GM19351 (cell line): ENCODE data around the gene VPS13D.
"Not testable (repeated sequence)": the region's sequence is repeated elsewhere in the genome, so short reads cannot be mapped to it uniquely, and the experiment has no call there.

Experiments used
- ATAC-seq: cut with Tn5 transposase; IDR thresholded peaks from one replicate; pipeline ENCODE4 v1.9.1; 2021; ENCODE audit warnings: mild to moderate bottlenecking, moderate library complexity; ENCODE audit not compliant: unreplicated experiment

Gene VPS13D

DNA sequence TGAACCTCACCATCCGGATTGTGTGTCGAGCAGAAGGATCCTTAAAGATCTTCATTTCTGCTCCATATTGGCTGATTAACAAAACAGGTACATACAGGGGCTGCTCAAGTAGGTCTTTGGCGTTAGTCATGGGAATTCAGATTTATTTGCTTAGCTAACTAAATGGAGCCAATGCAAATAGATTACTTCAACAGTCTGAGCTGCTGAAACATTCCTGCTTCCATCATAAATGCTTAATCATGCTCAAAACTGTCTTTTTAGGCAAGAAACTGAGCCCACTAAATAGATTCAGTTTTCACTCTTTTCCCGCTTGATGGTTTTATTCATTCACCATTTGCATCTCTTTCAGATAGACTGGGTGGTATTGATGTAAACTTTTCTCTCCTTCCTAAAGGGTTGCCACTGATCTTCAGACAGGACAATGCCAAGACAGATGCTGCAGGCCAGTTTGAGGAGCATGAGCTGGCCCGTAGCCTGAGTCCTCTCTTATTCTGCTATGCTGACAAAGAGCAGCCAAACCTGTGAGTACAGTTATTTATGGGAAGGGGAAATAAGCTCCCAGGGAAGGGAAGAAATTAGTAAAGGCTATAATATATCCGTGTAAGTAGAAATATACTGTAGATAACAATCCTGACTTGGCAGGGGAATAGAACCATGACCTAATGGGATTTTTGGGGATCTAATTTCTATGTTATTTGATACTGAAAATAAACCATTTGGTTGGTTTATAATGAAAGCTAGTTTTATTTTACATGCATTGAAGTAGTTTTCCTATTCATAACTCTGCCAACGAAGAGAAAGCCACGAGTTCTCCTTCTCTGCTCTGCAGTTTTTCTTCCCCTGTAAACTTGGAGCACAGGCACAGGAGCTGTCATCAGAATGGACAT, 126.4 kb downstream of the VPS13D start:
- no peak for ATAC-seq

DNA sequence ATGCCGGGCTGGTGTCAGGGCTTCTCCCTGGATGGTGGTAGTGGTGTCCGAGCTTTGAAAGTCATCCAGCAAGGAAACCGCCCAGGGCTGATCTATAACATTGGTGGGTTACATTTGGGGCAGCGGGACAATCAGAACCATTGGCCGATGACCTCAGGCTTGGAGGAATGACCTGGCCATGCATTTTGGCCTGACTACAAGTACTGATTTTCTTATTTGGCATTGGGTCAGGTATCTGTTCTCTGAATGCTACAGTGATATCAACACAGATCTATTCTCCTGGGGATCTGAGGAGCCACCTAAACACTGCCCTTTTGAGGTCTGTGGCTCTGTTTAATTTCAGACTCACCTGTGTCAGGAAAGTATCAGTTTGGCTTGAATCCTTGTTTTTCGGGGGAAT, 128.7 kb downstream of the VPS13D start:
- ATAC-seq = no peak

DNA sequence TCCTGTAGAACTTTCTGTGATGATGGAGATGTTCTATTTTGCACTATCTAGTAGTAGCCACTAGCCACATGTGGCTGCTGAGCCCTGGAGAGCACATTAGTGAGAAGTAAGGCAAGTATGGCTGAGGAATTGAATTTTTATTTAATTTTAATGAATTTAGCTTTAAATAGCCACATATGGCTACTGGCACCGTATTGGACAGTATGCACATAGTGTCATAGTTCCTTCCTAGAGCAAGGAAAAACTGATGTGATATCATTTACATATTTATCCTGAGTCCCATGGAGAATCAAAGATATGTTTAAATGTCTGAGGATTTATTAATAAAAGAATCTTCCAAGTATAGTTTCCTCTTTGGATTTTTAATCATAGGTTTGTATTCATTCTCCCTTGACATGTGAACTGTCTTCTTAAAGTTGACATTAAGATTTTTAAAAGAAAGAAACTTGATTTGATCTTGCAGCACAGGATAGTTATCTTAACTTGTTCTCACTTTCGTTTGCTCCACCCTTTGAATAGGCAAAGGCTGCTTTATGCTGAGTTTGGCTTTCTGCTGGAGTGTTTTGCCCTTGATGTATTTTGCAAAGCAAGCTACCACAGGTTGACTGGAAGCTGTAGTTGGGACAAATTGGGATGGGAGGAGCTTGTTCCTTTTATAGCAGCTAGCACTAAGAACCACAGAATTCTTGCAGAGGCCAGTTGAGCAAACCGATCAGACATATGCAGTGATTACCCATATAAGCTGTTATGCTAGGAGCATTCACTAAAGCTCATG, 129.7 kb downstream of the VPS13D start:
- no peak for ATAC-seq

DNA sequence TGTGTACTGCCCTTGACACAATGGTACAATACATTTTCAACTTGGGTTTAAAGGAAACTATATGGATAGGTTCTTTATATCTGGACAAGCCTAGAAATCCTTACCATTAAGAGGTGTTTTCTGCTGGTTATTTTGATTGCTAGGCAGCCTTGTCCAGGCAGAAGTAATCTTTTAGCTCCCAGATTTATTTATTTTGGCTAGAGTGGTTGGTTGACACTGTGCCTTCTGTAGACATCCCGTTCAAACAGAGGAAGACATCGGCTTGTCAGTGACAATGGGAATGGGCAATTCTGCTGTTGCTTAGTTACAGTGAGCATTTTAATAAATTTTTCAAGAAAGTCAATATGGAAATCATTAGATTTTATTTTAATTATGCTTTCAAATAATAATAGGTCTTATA, 138.8 kb downstream of the VPS13D start:
- no peak for ATAC-seq

DNA sequence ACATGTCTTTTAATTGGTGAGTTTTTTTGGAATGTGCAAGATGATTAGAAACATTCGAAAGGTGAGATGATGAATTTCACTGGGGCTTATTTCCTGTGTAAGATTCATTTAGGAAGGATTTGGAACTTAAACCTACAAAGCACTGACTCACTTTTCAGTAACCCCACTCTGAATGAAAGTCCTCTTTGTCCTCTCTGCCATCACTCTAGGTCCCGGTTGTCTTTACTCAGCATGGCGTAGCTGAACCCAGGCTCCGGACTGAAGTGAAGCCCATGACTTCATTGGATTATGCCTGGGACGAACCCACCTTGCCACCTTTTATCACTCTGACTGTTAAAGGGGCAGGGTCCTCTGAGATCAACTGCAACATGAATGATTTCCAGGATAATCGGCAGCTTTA, 139.4 kb downstream of the VPS13D start:
- ATAC-seq = no peak

DNA sequence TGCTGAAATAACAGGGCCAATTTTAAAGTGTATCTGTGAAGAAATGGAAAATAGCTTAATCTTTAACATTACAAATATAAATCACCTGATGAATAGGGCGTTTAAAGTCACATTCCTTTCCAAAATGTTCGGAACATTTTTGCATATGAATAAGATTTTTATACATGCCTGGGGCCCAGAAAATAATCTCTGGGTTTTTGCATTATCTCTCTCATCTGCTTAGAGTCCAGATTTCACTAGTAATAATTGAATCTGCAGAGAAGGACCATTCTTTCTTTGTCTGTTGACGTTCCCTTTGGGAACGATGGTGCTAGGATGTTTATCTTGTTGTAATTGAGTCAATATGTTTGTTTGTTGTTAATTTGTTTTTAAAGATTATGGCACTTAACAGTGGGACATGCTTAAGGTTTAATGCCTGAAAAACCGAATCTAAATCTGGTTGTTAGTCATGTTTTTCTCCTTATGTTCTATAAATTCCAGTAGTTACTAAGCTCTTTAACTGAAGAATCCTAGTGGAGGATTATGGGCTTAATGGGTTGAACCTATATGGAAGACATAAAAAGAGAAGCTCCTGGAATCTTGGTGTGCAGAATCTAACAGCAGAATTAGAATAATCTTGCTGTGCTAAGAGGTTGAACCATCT, 140.6 kb downstream of the VPS13D start:
- no peak for ATAC-seq

DNA sequence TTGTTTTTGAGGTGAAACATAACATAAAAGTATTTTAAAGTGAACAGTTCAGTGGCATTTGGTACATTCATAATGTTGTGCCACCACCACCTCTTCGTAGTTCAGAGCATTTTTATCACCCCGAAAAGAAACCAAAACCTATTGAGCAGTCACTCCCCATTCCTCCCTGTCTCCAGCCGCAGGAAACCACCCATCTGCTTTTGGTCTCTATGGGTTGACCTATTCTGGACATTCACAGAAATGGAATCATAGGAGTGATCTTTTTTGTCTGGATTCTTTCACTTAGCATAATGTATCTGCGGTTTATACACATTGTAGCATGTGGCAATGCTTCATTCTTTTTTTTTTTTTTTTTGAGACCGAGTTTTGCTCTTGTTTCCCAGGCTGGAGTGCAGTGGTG, 141.2 kb downstream of the VPS13D start:
- no peak for ATAC-seq

DNA sequence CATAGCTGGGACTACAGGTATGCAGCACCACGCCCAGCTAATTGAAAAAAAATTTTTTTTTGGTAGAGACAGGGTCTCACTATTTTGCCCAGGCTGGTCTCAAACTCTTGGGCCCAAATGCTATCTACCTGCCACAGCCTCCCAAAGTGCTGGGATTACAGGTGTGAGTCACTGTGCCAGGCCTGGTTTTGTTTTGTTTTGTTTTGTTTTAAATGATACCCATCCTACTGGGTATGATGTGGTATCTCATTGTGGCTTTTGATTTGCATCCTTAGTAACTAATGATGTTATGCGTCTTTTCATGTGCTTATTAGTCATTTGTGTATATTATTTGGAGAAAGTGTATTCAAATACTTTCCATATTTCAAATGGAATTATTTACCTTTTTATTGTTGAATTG, 142.3 kb downstream of the VPS13D start:
- no peak for ATAC-seq

DNA sequence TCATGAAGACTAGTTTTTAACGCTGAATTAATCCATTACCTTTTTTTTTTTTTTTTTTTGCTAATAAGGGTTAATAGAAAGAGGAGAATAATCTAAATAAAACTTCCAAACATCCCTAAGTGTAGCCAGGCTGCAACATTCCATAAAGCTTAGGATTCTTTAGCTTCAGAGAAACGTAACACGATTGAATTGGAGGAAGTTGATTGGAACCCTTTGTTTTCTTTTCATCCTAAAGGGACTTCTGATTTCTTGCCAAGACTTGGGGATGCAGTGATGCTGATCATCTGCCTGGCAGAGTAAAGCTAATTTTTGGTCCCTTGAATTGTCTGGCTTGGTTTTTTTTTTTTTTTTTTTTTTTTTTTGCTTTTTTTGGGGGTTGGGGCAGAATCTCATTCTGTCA, 142.9 kb downstream of the VPS13D start:
- no peak for ATAC-seq

DNA sequence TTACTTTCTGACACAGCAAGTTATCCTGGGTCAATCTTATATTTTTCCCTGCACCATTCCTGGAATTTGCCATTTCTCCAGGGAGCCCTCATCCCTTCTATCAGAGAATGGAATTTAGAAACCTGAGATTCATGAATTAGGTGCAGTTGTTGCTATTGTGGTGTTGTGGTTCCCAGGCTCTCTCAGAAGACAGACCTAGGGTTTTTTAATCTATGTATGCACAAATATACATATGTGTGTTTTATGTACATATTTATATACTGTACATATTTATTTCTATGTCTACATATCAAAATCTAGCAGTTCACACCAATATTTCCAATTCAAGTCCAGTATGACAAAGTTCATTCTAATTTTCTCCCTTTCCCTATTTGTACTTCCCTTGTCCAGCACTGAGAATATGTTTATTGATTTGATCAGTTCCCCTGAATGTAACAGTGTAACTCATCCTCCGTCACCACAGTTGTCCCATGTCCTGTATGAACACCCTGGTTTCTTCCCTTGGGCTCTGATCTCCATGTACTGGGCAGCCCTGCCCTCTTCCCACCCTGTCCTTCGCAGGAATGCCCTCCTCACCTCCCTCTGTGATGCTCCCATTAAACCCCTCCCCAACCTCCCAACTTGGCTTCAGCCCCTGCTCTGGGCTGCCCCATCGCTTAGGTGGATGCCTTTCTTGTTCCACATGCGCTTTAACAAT, 145.5 kb downstream of the VPS13D start:
- no peak for ATAC-seq

DNA sequence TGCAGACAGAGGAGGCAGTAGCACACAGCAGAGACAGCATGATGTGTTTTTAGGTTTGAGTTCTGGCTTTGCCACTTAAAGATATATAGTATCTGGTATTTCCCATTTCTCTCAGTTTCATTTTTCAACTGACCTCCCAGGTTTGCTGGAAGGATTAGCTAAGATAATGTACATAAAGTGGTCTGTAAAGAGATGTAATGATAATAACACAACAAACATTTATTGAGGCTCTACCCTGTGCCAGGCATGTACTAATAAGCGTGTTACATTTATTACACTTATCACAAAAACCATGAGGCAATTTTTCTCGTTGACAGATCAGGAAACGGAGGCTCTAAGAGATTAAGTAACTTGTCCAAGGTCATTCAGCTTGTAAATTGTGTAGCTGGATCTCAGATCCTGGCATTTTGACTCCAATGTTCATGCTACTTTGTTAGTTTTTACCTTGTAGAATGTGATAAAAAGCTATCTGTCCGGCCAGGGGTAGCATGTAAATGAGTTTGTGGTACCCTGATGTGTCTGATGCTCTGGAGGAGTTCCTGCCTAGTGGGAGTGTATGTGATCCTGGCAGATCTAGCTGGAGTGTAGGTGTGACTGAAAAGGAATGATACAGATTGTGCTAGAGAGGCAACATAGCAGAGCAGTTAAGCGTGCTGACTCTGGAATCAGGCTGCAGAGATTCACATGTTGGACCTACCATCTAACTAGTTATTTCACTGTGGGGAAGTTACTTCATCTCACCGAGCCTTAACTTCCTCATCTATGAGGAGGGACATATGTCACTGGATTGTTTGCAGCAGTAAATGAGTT, 146.6 kb downstream of the VPS13D start:
- no peak for ATAC-seq

DNA sequence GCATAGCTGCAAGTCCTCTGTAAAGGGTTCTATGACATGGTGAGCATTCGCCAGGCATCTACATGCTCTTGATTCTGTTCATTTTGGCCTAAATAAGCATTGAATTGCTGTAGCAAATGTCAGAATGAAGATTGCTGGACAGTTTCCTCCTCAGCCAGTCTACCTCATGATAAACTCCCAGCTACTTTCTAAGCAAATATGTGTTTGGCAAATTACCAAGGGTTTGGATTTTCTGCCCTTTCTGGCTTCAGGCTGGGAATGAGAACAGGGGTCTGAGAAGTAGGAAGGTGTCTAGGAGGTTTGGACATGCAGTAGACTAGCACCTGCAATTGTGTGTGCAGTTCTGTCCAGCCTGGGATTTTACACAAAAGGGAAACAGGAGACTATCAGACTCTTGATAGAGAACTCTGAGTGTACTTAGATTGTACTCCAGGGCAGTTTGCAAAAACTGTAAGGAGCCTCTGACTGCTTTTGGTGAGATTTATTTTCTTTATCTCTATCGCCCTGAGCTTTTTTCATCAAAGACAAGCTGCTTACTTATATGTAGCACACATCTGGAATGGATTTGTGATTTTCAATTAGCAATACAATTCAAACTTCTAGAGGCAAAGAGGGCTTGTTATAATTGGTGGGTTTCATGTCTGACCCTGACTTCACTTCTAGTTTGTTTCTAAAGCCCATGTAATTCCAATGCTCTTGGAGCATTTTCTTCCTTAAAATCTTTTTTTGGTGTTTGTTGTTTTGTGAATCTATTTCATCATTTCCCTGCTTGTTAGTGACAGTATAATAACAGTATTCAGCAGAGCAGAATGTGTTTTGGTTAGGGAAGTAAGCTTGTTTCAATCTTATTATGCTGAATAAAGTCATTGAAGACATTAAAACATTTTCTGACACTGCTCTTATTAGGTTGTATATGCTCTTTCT, 150.8 kb downstream of the VPS13D start:
- no peak for ATAC-seq

DNA sequence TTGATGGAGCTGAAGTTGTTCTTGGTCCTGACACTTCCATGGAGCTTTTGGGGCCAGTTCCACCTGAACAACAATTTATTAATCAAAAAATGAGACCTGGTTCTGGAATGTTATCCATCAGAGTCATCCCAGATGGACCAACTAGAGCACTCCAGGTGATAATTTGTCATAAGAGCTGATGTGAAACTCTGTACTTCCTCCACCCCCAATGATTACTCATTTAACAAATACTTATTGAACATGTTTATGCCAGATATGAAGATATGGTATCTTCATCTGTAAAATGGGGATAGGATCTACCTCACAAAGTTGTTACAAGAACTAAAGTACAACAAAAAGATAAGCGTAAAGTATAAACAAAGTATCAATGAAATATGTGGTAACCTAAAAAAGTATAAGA, 153.2 kb downstream of the VPS13D start:
- no peak for ATAC-seq

DNA sequence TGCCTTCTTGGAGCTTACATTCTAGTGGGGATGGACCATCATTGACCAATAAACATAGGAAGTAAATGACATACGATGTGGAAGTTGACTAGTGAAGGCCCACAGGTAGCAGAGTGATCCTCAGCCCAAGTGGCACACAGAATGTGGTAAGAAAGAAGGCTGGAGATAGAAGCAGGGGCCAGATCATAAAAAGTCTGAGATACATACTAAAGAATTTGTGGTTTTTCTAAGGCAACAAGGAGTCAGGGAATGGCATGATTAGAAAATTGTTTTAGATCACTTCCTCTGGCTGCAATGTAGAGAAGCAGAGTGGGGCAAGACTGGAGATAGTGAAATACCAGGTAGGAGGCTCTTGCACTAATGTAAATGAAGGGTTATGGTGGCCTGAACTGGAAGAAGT, 154.0 kb downstream of the VPS13D start:
- no peak for ATAC-seq

DNA sequence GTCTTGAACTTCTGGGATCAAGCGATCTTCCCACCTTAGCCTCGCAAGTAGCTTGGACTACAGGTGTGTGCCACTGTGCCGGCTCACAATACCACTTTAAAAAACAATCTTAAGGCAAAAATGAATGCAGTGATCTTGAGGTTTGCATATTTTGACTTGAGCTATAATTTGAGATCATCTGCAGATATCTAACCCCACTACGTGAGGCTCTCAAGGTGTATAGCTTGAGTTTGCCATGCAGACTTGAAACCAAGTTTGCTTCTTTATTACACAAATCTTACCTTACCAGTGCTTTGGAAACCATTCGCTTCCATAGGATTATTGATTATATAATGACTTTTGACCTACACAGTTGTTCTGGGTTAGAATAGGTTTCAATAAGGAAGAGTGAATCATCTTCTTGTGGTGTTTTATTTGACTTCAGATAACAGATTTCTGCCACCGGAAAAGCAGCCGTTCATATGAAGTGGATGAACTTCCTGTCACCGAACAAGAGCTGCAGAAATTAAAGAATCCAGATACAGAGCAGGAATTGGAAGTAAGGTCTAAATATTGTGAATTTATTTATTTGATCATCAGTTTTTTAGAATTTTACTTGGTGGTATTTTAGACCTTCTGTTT, 155.1 kb downstream of the VPS13D start:
- ATAC-seq = no peak

DNA sequence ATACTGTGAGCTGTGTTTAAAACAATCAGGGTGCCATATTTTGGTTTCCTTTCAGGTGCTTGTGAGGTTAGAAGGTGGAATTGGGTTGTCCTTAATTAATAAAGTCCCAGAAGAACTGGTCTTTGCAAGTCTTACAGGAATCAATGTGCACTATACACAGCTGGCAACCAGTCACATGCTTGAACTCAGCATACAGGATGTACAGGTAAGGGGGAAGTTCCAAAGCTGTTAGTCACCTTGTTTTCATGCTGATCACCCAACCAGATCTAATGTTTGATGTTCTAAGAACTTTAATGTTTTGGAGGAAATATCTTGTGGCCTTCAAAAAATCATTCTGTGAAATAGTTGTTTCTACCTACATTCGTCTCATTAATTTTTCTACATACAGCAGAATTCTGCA, 156.3 kb downstream of the VPS13D start:
- ATAC-seq = no peak

DNA sequence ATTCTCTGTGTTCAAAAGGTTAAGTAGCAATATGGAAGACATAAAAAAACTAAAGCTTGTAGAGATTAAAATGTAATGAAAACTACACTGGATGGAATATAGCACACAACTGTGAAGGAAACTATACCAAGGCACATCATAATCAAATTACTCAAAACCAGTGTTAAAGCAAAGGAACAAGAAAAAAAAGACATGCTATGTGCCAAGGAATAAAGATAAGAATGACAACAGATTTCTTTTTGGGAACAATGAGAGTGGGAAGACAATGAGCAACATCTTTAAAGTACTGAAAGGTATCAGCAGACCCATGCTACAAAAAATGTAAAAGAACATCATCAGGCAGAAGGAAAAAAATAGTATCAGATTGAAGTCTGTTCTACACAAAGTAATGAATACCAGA, 157.8 kb downstream of the VPS13D start:
- ATAC-seq = no peak

DNA sequence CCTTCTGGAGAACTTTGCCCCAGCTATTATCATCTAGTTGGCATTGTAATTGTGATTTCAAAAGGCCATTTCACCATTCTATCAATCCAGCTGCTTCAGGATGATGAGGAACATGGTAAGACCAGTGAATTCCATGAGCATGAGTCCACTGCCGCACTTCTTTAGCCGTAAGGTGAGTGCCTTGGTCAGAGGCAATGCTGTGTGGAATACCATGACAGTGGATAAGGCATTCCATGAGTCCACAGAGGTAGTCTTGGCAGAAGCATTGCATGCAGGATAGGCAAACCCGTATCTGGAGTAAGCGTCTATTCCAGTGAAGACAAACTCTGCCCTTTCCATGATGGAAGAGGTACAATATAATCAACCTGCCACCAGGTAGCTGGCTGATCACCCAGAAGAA, 160.5 kb downstream of the VPS13D start:
- ATAC-seq = not testable (repeated sequence)
